WI38 (cell line): ENCODE data around the gene FUOM.

ENCODE experiments used
- H3K4me3 ChIP-seq: 2 replicates; pipeline ENCODE4 v1.5.1; 2011; ENCODE audit warnings: low read depth, mild to moderate bottlenecking, control low read depth, low read length
- TF ChIP-seq, protein P1 (sequence below): IDR thresholded peaks from 2 replicates; pipeline ENCODE4 v1.5.1; 2012; ENCODE audit warnings: low read depth, mild to moderate bottlenecking, control low read depth, low read length

The FUOM gene

DNA sequence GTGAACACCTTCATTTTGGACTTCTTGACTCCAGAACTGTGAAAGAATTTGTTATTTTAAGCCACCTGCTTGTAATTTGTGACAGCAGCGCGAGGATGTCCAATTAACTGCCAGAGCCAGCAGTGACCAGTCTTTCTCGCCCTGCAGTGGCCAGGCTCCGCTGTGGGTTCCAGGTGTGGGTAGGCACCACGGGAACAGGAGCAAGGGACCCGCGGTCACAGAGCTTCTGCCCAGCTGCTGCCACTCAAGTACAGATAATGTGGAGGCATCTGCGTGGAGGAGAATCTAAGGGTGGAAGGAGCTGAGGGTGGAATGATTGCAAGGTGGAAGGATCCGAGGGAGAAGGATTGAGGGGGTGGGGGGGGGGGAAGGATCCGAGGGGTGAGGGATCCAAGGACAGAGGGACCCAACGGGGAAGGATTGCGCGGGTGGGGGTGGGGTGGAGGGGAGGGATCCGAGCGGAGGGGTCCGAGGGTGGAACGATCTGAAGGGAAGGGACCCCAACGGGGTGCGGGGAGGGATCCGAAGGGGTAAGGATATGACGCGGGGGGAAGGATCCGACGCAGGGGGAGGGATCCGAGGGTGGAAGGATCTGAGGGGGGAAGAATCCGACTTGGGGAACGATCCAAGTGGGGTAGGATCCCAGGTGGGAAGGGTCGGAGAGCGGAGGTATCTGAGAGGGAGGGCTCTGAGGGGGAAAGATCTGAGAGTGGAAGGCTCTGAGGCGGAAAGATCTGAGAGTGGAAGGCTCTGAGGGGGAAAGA, 24.7 kb downstream of the FUOM start:
- TF ChIP-seq, protein P1, sequence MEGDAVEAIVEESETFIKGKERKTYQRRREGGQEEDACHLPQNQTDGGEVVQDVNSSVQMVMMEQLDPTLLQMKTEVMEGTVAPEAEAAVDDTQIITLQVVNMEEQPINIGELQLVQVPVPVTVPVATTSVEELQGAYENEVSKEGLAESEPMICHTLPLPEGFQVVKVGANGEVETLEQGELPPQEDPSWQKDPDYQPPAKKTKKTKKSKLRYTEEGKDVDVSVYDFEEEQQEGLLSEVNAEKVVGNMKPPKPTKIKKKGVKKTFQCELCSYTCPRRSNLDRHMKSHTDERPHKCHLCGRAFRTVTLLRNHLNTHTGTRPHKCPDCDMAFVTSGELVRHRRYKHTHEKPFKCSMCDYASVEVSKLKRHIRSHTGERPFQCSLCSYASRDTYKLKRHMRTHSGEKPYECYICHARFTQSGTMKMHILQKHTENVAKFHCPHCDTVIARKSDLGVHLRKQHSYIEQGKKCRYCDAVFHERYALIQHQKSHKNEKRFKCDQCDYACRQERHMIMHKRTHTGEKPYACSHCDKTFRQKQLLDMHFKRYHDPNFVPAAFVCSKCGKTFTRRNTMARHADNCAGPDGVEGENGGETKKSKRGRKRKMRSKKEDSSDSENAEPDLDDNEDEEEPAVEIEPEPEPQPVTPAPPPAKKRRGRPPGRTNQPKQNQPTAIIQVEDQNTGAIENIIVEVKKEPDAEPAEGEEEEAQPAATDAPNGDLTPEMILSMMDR, result no peak

DNA sequence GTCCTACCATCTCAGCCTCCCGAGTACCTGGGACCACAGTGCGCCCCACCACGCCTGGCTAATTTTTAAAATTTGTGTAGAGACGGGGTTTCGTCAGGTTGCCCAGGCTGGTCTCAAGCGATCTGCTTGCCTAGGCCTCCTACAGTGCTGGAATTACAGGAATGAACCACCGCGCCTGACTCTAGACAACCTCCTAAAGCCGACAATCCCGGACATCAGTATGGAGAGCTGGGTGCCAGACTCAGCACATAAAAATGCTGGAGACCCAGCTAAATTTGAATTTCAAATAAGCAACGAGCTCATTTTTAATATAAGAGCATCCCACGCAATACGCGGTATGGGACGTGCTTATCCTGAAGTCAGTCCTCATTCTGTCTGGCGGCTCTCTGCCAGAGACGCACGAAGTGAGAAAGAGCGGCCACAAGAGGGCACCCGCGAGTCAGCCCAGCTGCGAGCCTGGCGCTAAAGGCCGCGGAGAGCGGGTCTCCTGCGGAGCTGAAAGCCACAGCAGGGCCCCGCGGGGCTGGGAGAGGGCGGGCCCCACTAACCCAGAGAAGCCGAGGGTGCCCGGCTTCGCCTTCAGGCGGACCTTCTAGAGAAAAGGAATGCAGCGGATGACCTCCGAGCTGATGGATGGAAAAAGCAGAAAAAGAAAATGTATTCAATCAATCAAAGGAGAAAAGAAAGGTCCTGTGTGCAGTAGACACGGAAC, 28.2 kb downstream of the FUOM start:
- H3K4me3 ChIP-seq, result peak overlapping the region; percentile 27; the same call in 1 of the 2 replicates
- TF ChIP-seq, protein P1, result peak; percentile 92

More for the DNA sequence above, 24.7 kb downstream of the FUOM start:
- no peak overlapping the region for H3K4me3 ChIP-seq

DNA sequence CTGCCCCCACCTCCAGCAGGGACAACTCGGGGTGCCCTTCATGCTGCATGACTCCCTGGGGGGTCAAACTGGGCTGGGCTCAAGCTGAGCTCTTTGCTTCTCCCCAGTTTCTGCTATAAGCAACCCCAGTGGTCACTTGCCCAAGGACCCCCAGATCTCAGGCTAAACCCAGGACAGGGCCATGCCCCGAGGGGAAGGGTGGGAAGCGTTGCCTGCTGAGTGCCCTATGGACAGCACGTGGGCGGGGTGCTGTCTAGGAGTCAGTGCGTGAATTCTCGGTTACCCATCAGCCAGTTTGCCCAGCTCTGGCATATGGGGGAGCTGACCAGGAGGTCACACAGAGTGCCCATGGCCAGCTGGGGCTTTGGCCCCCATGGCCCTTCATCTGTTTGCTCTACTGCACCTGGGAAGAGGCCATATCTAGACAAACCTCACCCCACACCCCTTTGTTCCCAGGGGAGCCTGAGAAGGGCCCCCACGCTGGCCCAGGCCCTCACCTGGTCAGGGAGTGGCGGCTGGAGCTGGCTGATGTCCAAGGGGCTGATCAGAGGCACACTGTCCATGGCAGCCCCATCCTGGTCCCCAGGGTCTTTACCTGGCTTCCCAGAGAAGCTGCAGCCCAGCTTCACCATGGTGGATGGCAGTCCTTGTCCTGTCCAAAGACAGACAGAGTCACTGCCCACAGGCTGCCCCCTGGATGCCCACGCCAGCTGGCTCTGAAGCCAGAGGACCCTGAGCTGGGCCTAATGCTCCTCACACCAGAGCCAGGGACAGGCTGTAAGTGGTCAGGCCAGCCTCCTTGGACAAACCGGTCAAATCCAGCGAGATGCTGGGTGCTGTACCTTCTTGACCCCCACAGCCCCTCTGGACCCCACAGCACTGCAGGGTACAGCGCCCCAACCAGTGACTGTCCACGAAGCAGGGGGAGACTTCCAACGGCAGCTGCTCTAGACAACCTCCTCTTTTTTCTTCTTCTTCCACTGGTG, 29.2 kb downstream of the FUOM start:
- no peak overlapping the region for H3K4me3 ChIP-seq
- TF ChIP-seq, protein P1, result no peak

DNA sequence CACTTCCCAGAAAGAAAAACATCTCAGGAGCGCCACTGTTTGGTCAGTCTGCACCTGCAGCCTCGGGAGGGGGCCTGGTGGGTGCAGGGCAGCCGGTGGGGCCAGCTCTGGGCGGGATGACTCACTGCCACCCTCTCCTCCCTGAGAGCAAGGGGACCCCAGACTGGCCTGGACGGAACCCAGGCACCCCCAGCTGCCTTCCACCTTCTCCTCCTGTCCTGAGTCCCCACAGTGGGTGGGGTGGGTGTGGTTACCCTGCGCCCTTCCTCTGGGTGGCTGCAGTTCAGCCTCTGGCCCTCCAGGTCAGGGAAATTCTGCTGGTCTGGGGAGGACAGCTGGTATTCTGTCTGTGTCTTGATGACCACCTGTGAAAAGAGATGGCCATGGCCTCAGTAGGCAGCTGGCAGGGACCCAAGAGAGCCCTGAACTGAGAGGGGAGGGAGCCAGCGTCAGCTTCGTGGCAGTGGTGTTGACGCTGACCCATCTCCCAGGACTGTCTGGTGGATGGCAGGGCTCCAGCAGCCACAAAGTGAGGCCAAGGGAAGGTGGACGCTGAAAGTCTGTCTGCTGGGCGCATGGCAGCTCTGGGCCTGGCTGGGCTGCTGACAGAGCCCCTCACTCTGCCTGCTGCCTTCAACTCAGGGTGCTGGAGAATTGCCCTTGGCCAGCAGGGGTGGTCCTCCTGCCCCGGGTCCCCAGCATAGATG, 30.0 kb downstream of the FUOM start:
- TF ChIP-seq, protein P1, result no peak
- no peak overlapping the region for H3K4me3 ChIP-seq

DNA sequence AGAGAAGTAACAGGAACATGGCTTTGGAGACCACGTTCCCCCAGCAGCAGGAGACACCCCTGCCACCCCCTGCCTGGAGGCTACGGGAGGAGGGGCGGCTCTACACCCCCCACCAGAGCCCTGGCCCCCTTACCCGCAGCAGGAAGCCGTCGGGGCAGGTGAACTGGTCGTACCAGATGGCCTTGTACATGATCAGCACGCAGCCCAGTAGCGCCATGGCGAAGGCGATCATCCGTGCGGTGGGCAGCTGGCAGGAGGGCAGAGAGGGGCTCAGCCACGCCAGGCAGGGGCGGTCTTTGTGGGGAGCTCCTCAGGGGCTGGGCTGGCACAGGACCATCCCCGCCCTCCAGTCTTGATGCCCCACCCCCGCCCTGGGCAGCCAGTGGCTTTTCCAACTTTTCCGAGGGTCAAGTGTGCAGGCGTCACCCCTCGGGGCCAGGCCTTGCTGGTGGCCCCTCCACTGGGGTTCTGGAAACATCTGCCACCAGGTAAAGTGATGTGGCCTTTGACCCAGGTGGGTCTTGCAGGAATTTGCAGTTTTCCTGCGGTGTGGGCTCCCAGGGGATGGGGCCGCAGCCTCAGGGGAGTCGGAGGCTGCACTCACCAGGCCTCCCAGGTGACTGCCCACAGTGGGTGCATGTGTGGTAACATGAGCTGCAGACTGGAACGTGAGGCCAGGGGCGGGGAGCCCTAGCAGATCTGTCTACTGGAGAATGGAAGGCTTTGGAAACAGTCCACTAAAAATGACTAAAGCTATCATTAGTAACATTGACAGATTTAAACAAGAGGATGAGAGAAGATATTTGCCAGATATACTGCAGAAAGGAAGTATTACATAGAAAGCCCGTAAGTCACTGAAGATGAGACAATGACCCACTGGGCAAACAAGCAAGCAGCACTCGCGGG, 30.8 kb downstream of the FUOM start:
- TF ChIP-seq, protein P1, result no peak
- no peak overlapping the region for H3K4me3 ChIP-seq

DNA sequence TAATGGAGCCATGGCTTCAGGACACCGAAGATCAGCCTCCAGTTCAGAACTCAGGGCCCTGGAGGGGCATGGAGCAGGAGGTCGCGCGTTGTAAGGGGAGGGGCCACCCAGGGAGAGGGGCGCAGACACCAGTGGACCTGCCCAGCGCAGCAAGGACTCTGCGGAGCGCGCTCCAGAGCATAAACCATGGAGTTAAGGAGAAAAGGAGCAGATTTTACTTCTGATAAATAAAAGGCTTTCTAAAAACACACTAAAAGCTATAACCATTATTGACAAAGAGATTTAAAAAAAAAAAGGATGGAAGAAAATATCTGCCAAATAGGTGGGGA, 31.6 kb downstream of the FUOM start:
- peak overlapping the region; percentile 60 for H3K4me3 ChIP-seq

More for the DNA sequence above, 31.6 kb downstream of the FUOM start:
- TF ChIP-seq, protein P1, result no peak
